Urothelium cell line (cell line): Measurements from ENCODE around the gene LMF1.

Experiments
- DNase-seq: peaks from one replicate; pipeline ENCODE4 v3.0.0; 2011; ENCODE audit warnings: low spot score, mixed read lengths
- FAIRE-seq: peaks from 2 replicates; lab custom pipeline; 2011; peaks lifted over from hg19 to GRCh38; lab: Jason Lieb, UNC

LMF1 gene

GRCh38 chr16:970766-971581 is at the start of gene LMF1:
TSS of gene LMF1 (minus strand) at chr16:970984. CDS start at chr16:970980, 4 bp downstream.
- peak; percentile 97 for DNase-seq

DNA sequence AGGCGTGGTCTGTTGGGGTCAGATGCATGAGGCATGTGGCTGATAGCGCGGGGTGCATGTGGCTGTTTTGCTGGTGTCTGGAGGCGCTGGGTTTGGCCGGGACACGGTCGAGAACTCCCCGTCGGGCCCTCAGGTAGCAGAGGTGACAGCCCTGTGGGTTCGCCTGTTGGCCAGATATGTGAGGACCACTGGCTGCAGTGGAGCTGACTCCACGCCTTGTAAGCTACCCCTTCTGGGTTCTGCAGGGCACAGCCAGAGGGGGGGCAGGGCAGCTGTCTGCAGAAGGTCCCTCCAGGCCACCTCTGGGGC is 49.3 kb upstream of the LMF1 start:
- no peak for DNase-seq
- FAIRE-seq, result no peak

More at GRCh38 chr16:970766-971581, at the start of gene LMF1:
- FAIRE-seq, result no peak

DNA sequence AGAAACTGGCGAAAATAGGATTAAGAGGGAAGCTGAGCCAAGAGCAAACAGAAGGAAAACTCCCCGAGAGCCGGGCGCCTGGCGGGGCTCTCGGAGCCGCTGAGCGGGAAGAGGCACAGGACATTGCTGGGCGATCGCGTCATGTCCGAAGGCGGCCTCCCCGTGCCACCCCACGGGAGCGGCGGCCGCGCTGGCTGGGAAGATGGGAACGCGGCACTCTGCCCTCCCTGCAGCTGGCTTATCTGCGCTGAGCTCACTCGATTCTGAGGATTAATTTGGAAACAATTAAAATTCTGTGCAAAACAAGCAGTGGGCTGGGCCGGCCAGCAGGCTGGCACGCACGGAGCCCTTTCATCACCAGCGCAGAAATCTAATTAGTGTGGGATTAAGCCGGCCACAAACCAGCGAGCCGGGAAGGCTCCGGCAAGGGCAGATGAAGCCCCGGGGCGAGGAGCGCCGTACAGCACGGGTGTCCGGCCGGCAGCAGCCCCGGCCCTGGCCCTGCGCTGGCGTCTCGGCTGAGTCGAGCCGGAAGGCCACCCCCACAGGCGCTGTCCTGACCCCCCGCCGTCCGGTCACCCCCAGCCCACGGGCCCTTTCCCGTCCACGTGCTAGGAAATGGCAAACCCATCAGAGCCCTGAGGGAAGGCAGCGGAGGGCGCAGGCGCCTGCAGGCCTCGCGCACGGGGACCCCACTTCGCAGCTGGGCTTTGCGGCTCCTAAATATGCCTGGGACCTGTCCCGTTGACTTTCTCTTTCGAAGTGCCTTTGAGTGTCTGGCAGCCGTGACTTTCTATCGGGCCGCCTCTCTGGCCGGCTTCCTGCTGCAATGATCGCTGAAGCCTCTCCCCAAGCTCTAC is 48.7 kb upstream of the LMF1 start:
- DNase-seq (peak; percentile 69), FAIRE-seq (no peak)

DNA sequence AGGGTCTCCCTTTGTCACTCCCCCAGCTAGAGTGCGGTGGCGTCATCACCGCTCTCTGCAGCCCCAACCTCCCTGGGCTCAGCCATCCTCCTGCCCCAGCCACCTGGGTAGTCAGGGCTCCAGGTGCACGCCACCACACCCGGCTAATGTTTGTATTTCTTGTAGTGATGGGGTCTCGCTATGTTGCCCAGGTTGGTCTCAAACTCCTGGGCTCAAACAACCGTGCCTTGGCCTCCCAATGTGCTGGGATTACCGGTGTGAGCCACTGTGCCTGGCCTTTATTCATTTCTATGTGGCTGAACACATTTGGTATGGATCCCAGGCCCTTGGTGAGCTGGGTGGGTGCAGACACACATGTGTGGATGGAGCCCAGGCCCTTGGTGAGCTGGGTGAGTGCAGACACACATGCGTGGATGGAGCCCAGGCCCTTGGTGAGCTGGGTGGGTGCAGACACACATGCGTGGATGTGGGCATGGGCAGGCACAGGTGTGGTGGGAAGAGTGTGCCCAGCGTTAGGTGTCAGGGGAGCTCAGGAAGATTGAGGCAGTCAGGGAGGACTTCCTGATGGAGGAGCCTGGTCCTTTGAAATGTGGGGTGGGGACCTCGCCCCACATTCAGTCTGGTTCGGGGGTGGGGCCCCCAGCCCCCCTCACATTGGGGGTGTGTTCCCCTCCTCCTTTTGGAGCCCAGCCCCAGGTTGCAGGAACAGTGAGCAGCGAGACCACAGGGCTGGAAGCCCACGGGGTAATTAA is 47.8 kb upstream of the LMF1 start:
- DNase-seq (no peak), FAIRE-seq (no peak)

GRCh38 chr16:1014771-1015495 is 44.1 kb upstream of the LMF1 start:
- no peak for FAIRE-seq

GRCh38 chr16:1014221-1014620 is 43.4 kb upstream of the LMF1 start:
- FAIRE-seq, result no peak
- DNase-seq, result no peak

More at GRCh38 chr16:1014771-1015495, 44.1 kb upstream of the LMF1 start:
- DNase-seq, result no peak

- no peak for FAIRE-seq
- DNase-seq, result no peak
Observed at GRCh38 chr16:1013593-1013900, 42.8 kb upstream of the LMF1 start.

DNA sequence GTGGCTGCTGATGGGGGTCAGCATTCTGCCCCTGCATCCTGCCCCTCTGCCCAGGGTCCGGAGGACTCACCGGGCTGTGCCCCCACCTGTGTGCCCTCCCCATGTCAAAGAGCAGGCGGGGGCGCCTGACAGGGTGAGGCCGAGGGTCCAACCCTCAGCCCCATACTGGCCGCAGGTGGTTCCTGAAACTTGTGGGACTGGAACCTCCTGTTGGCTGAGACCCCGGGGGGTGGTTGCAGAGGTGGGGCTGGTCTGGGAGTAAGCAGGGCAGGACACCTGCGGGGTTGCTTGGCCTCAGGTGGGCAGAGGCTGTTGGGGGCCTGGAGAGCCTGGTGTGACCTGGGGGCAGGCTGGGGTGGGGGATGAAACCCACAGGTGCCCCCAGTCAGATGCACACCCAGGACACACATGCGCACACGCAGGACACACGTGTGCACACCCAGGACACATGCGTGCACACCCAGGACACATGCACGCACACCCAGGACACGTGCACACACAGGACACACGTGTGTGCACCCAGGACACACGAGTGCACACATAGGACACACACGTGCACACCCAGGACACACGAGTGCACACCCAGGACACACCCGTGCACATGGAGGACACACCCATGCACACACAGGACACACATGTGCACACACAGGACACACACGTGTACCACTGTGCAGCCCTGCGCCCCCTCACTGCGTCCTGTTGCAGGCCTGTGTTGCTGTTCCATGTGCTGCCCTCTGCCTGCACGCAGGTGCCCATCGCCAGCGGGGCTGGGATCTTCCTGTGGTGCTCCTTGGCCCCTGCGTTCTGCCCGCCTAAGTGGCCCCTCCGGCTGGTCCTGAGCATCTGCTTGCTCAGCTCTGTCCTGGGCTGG is 42.2 kb upstream of the LMF1 start:
- FAIRE-seq, result peak; percentile 85
- no peak for DNase-seq

DNA sequence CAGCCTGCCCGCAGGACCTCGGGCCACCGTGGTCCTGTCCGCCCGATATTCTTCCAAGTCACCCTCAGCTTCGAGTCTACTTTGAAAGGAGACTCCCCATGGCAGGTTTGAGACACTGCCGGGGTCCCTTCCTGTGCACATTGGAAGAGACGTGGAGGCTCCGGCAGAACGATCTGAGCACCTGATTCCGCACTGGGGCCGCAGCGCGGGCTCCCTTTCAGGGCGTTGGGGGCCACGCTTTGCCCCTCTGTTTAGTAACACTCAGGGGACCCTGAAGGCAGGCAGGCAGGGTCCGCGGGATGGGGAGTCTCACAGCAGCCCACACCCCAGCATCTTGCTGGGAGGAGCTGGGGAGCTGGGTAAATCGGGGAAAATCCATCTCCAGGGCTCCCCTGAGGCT is 41.4 kb upstream of the LMF1 start:
- no peak for FAIRE-seq
- DNase-seq, result no peak

DNA sequence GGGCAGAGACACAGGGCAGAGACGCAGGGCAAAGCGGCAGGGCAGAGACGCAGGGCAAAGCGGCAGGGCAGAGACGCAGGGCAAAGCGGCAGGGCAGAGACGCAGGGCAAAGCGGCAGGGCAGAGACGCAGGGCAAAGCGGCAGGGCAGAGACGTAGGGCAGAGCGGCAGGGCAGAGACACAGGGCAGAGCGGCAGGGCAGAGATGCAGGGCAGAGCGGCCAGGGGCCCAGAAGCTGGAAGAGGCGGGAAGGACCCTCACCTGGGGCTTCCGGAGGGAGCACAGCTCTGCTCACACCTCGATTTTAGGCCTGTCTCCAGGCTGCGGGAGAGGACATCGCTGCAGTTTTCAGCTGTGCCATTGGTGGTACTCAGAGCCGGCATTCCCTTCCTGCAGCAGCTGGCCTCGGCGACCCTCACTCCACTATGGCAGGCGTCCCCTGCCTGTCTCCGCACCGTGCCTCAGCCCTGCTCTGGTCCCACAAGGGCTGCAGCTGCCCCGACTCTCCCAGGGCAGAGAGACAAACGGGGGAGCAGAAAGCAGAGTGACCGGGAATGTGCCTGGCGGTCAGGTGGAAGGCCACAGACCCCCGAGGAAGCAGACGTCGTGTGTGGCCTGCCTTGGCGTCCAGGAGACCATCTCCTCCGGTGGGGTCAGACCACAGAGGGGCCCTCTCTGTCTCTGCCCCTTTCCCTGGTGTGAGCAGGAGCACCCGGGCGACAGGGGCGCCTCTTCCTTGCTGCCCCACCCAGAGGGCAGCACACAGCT is 40.7 kb upstream of the LMF1 start:
- FAIRE-seq, result no peak
- no peak for DNase-seq

- FAIRE-seq (no peak), DNase-seq (no peak)
Observed at GRCh38 chr16:1010815-1011214, 40.0 kb upstream of the LMF1 start.

- DNase-seq (no peak), FAIRE-seq (no peak)
Observed at GRCh38 chr16:1010251-1010650, 39.5 kb upstream of the LMF1 start.

- FAIRE-seq, result no peak
- no peak for DNase-seq
Observed at GRCh38 chr16:1009358-1010150, 38.8 kb upstream of the LMF1 start.

- no peak for FAIRE-seq
- DNase-seq, result no peak
Observed at GRCh38 chr16:1008085-1008484, 37.3 kb upstream of the LMF1 start.

DNA sequence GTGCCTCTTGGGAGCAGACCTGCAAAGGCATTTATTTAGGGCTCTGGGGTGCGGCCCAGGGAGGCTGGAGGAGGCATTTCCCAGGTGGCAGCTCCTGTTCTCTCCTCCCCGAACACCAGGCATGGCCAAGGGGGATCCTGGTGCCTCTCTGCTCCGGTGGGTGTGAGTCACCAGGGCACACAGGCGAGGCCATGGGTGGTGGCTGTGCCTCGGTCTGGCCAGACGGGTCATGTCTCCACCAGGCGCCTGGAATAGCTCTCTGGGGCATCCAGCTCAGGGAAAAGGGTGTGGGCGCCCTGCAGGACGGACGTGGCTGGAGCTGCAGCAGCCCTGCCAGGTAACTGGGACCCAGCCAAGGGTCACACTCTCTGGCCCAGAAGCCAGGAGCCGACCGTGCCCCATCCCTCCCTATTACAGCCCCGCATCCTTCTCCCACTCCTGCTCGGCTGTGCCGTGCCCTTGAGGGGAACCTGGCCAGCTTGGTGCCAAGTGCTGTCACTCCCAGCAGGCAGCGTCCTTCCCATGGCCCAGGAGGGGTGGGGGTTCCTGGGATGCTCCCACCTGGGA is 36.6 kb upstream of the LMF1 start:
- FAIRE-seq (no peak), DNase-seq (no peak)

DNA sequence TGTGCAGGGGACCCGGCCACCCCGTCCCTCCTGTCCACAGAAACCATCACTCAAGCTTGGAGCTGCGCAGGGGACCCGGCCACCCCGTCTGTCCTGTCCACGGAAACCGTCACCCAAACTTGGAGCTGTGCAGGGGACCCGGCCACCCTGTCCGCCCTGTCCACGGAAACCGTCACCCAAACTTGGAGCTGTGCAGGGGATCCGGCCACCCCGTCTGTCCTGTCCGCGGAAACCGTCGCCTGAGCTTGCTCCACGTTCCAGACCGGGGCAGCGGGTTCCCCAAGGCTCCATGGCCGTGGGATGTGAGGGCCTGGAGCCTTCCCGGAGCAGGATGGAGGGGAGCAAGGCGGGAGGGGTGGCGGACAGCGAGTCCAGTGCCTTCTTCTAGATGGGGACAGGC is 36.0 kb upstream of the LMF1 start:
- no peak for FAIRE-seq
- DNase-seq, result no peak

DNA sequence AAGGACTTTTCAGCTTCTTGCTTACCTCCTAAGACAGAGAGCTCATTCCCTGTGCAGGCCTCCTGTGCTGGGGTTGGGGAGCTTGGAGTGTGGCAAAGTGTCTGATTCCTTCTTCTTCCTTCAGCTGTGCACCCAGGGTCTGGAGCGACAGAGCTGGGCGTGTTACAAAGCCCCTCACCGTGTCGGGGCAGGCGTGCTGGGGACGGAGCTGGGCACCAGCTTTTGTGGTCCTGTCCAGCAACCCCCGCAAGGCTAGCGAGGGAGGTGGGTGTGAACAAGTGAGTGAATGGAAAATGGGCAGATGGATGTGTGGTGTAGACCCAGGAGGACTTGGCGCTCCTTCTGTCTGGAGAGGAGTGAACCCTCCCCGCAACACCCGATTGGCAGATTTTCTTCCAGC is 34.5 kb upstream of the LMF1 start:
- FAIRE-seq (no peak), DNase-seq (no peak)
